Ishikawa (cell line): ENCODE measurements around the gene LIN7C.

Experiments used
- CEBPB ChIP-seq: IDR thresholded peaks from 2 replicates; pipeline ENCODE4 v1.6.1; 2012
- CREB1 ChIP-seq: IDR thresholded peaks from 2 replicates; pipeline ENCODE4 v1.6.1; 2012; ENCODE audit warnings: low read depth
- EGR1 ChIP-seq: IDR thresholded peaks from 2 replicates; pipeline ENCODE4 v1.6.1; 2012
- EP300 ChIP-seq: IDR thresholded peaks from 2 replicates; pipeline ENCODE4 v1.6.1; 2012; ENCODE audit warnings: borderline replicate concordance
- FOXM1 ChIP-seq: IDR thresholded peaks from 2 replicates; pipeline ENCODE4 v1.6.1; 2012; ENCODE audit warnings: low read depth, borderline replicate concordance
- MAX ChIP-seq: IDR thresholded peaks from 2 replicates; pipeline ENCODE4 v1.6.1; 2012
- NFIC ChIP-seq: IDR thresholded peaks from 2 replicates; pipeline ENCODE4 v1.6.1; 2012
- RAD21 ChIP-seq: IDR thresholded peaks from 2 replicates; pipeline ENCODE4 v1.6.1; 2012; ENCODE audit warnings: low read depth
- REST ChIP-seq: IDR thresholded peaks from 2 replicates; pipeline ENCODE4 v1.6.1; 2012; ENCODE audit warnings: low read depth, mild to moderate bottlenecking
- TAF1 ChIP-seq: IDR thresholded peaks from 2 replicates; pipeline ENCODE4 v1.6.1; 2012; ENCODE audit warnings: low read depth, mild to moderate bottlenecking
- TCF12 ChIP-seq: IDR thresholded peaks from 2 replicates; pipeline ENCODE4 v1.6.1; 2012; ENCODE audit warnings: low read depth
- TEAD4 ChIP-seq: IDR thresholded peaks from 2 replicates; pipeline ENCODE4 v1.6.1; 2012
- USF1 ChIP-seq: IDR thresholded peaks from 2 replicates; pipeline ENCODE4 v1.6.1; 2012
- YY1 ChIP-seq: IDR thresholded peaks from 2 replicates; pipeline ENCODE4 v1.6.1; 2012; ENCODE audit warnings: low read depth
- ZBTB7A ChIP-seq: IDR thresholded peaks from 2 replicates; pipeline ENCODE4 v1.6.1; 2012; ENCODE audit warnings: low read depth

LIN7C gene

GRCh38 chr11:27467181-27467913 is 39.2 kb downstream of the LIN7C start:
- TF ChIP-seq TEAD4 (no peak), TCF12 (no peak), EGR1 (no peak), ZBTB7A (no peak), CREB1 (no peak), FOXM1 (no peak), CEBPB (no peak), YY1 (no peak)

- TF ChIP-seq FOXM1 (no peak), CEBPB (no peak), REST (no peak), RAD21 (no peak), CREB1 (no peak), ZBTB7A (no peak), TCF12 (no peak), NFIC (no peak), TAF1 (no peak), EGR1 (no peak), USF1 (no peak), MAX (no peak), TEAD4 (no peak), YY1 (no peak), EP300 (no peak)
Measured at GRCh38 chr11:27466363-27466762, 40.2 kb downstream of the LIN7C start.

GRCh38 chr11:27465629-27466028 is 40.9 kb downstream of the LIN7C start:
- TF ChIP-seq NFIC (no peak), REST (no peak), MAX (no peak), YY1 (no peak), TEAD4 (no peak), ZBTB7A (no peak), TAF1 (no peak), TCF12 (no peak), EGR1 (no peak), RAD21 (no peak), CEBPB (no peak), EP300 (no peak), USF1 (no peak), CREB1 (no peak), FOXM1 (no peak)

GRCh38 chr11:27464909-27465308 is 41.7 kb downstream of the LIN7C start:
- no peak for TF ChIP-seq YY1
- no peak for TF ChIP-seq TEAD4
- no peak for TF ChIP-seq USF1
- TF ChIP-seq TCF12 = no peak

GRCh38 chr11:27464289-27464696 is 42.3 kb downstream of the LIN7C start:
- no peak for TF ChIP-seq CEBPB
- TF ChIP-seq EGR1 = no peak
- TF ChIP-seq YY1 = no peak
- TF ChIP-seq MAX = no peak
- TF ChIP-seq RAD21 = no peak
- TF ChIP-seq EP300 = no peak
- no peak for TF ChIP-seq TCF12
- TF ChIP-seq FOXM1 = no peak
- TF ChIP-seq TEAD4 = no peak
- TF ChIP-seq ZBTB7A = no peak
- no peak for TF ChIP-seq REST
- TF ChIP-seq TAF1 = no peak
- TF ChIP-seq CREB1 = no peak
- no peak for TF ChIP-seq USF1
- no peak for TF ChIP-seq NFIC
